ENCODE measurements around the gene NUP133.

Gene NUP133

GRCh38 chr1:229438021-229438420, 70.1 kb downstream of the NUP133 start:
- H3K9ac ChIP-seq (ENCODE audit: low read length), result no peak overlapping the region
- H3K4me3 ChIP-seq (ENCODE audit: insufficient read depth, low read length, poor library complexity, severe bottlenecking), result no peak overlapping the region
- no peak overlapping the region for H2AFZ ChIP-seq (ENCODE audit: low read depth, low read length, severe bottlenecking)
- no peaks in the 10 kb centered on the region for H3F3A ChIP-seq (ENCODE audit: insufficient read depth)
- H3K36me3 ChIP-seq (ENCODE audit: low read length), result no peaks in the 10 kb centered on the region; the same call in 1 of the 2 replicates
- no peaks in the 10 kb centered on the region for H3K9me3 ChIP-seq (ENCODE audit: insufficient read depth, low read length)
- H3K79me2 ChIP-seq (ENCODE audit: insufficient read depth, low read length), result no peaks in the 10 kb centered on the region
- TF ChIP-seq EZH2phosphoT487 (conservative IDR thresholded peaks at IDR 0.05; ENCODE audit: low read length) (no peak), CTCF (IDR thresholded peaks at IDR 0.05; ENCODE audit: insufficient read depth, low read length, poor library complexity, severe bottlenecking) (no peak)
- H3K9me2 ChIP-seq (replicated peaks; ENCODE audit: insufficient read depth, low read length), result no peaks in the 10 kb centered on the region
- H3K4me2 ChIP-seq (ENCODE audit: low read depth, low read length, poor library complexity, severe bottlenecking), result no peak overlapping the region
- no peaks in the 10 kb centered on the region for H3K27me3 ChIP-seq (ENCODE audit: low read length)
- H3K27ac ChIP-seq (ENCODE audit: low read depth, low read length), result no peak overlapping the region
- H4K20me1 ChIP-seq (ENCODE audit: low read depth, low read length), result no peaks in the 10 kb centered on the region

GRCh38 chr1:229437443-229437842, 70.7 kb downstream of the NUP133 start:
- Histone ChIP-seq H3K4me2 (ENCODE audit: low read depth, low read length, poor library complexity, severe bottlenecking) (no peak overlapping the region), H3K4me3 (ENCODE audit: insufficient read depth, low read length, poor library complexity, severe bottlenecking) (no peak overlapping the region), H3K9me2 (replicated peaks; ENCODE audit: insufficient read depth, low read length) (no peaks in the 10 kb centered on the region), H3F3A (ENCODE audit: insufficient read depth) (no peaks in the 10 kb centered on the region), H3K9ac (ENCODE audit: low read length) (no peak overlapping the region), H3K27ac (ENCODE audit: low read depth, low read length) (no peak overlapping the region), H3K27me3 (ENCODE audit: low read length) (no peaks in the 10 kb centered on the region), H3K9me3 (ENCODE audit: insufficient read depth, low read length) (no peaks in the 10 kb centered on the region), H3K36me3 (ENCODE audit: low read length) (no peaks in the 10 kb centered on the region; the same call in 1 of the 2 replicates), H4K20me1 (ENCODE audit: low read depth, low read length) (no peaks in the 10 kb centered on the region), H3K79me2 (ENCODE audit: insufficient read depth, low read length) (no peaks in the 10 kb centered on the region), H2AFZ (ENCODE audit: low read depth, low read length, severe bottlenecking) (no peak overlapping the region)
- TF ChIP-seq CTCF (IDR thresholded peaks at IDR 0.05; ENCODE audit: insufficient read depth, low read length, poor library complexity, severe bottlenecking), result no peak
- no peak for TF ChIP-seq EZH2phosphoT487 (conservative IDR thresholded peaks at IDR 0.05; ENCODE audit: low read length)

- no peak overlapping the region for H3K27ac ChIP-seq (ENCODE audit: low read depth, low read length)
- no peak overlapping the region for H3K4me2 ChIP-seq (ENCODE audit: low read depth, low read length, poor library complexity, severe bottlenecking)
- no peaks in the 10 kb centered on the region for H4K20me1 ChIP-seq (ENCODE audit: low read depth, low read length)
- no peak overlapping the region for H3K4me3 ChIP-seq (ENCODE audit: insufficient read depth, low read length, poor library complexity, severe bottlenecking)
- H3K9ac ChIP-seq (ENCODE audit: low read length), result no peak overlapping the region
- H3K9me3 ChIP-seq (ENCODE audit: insufficient read depth, low read length), result no peaks in the 10 kb centered on the region
- H2AFZ ChIP-seq (ENCODE audit: low read depth, low read length, severe bottlenecking), result no peak overlapping the region
- no peaks in the 10 kb centered on the region for H3K27me3 ChIP-seq (ENCODE audit: low read length)
- H3K36me3 ChIP-seq (ENCODE audit: low read length), result no peaks in the 10 kb centered on the region
- H3K9me2 ChIP-seq (replicated peaks; ENCODE audit: insufficient read depth, low read length), result no peaks in the 10 kb centered on the region
- H3K79me2 ChIP-seq (ENCODE audit: insufficient read depth, low read length), result no peaks in the 10 kb centered on the region
- no peak for TF ChIP-seq EZH2phosphoT487 (conservative IDR thresholded peaks at IDR 0.05; ENCODE audit: low read length)
- no peak for TF ChIP-seq CTCF (IDR thresholded peaks at IDR 0.05; ENCODE audit: insufficient read depth, low read length, poor library complexity, severe bottlenecking)
- no peaks in the 10 kb centered on the region for H3F3A ChIP-seq (ENCODE audit: insufficient read depth)
These were observed 71.9 kb downstream of the NUP133 start for GRCh38 chr1:229436201-229436600.
